Measurements from ENCODE around the gene ABR.

- TF ChIP-seq, protein P1, sequence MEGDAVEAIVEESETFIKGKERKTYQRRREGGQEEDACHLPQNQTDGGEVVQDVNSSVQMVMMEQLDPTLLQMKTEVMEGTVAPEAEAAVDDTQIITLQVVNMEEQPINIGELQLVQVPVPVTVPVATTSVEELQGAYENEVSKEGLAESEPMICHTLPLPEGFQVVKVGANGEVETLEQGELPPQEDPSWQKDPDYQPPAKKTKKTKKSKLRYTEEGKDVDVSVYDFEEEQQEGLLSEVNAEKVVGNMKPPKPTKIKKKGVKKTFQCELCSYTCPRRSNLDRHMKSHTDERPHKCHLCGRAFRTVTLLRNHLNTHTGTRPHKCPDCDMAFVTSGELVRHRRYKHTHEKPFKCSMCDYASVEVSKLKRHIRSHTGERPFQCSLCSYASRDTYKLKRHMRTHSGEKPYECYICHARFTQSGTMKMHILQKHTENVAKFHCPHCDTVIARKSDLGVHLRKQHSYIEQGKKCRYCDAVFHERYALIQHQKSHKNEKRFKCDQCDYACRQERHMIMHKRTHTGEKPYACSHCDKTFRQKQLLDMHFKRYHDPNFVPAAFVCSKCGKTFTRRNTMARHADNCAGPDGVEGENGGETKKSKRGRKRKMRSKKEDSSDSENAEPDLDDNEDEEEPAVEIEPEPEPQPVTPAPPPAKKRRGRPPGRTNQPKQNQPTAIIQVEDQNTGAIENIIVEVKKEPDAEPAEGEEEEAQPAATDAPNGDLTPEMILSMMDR (conservative IDR thresholded peaks at IDR 0.05) = no peak
- no peak for TF ChIP-seq ZFX (IDR thresholded peaks at IDR 0.05)
These were observed 17.2 kb upstream of the ABR start for GRCh38 chr17:1196946-1197345.

All from C4-2B (cell line).